Measurements from ENCODE around the gene CCL2.

DNA sequence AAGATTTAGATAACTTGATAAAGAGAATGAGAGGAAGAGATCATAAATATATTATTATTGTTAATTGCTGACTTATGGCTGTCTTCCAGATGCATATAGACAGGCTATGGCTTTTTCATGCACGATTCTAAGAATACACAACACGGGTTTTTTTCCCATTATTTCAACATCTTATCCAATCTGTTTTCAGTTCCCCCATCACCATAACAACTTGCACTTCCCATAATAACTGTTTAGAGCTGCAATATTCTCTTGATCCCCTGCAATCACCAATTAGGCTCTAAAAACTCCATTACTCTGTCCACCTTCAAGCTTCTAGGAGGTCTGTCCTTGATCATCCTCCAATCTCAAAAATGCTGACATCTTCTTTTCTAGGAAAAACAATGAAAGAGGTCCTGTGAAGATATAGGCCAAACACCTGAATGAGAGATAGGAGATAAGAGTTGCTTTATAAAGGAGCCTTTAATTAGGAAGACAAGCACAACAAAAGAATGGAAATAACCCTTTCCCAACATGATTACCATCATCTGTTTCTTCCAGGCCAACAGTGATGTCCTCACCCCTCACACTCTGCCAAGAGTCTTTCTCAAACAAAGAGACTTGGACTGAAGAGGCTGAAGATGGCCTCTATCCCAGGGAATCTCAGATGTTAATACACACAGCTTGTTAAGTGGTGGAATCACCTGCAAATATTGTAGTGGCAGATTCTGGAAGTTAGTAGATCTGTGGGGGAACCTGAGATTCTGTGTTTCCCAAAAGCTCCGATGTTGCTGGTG lies 32.2 kb upstream of the CCL2 start:
- TF ChIP-seq, protein P1, sequence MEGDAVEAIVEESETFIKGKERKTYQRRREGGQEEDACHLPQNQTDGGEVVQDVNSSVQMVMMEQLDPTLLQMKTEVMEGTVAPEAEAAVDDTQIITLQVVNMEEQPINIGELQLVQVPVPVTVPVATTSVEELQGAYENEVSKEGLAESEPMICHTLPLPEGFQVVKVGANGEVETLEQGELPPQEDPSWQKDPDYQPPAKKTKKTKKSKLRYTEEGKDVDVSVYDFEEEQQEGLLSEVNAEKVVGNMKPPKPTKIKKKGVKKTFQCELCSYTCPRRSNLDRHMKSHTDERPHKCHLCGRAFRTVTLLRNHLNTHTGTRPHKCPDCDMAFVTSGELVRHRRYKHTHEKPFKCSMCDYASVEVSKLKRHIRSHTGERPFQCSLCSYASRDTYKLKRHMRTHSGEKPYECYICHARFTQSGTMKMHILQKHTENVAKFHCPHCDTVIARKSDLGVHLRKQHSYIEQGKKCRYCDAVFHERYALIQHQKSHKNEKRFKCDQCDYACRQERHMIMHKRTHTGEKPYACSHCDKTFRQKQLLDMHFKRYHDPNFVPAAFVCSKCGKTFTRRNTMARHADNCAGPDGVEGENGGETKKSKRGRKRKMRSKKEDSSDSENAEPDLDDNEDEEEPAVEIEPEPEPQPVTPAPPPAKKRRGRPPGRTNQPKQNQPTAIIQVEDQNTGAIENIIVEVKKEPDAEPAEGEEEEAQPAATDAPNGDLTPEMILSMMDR (conservative IDR thresholded peaks at IDR 0.05): no peak
- TF ChIP-seq ZFX (IDR thresholded peaks at IDR 0.05): no peak
